Kidney tubule cell (primary cell): ENCODE results near the gene TEX9.
"Not testable (repeated sequence)": the region's sequence is repeated elsewhere in the genome, so short reads cannot be mapped to it uniquely, and the experiment has no call there.

ENCODE experiments used
- DNase-seq: peaks from one replicate; pipeline ENCODE4 v3.0.0-alpha.2; 2018; ENCODE audit warnings: low spot score

TEX9 gene

DNA sequence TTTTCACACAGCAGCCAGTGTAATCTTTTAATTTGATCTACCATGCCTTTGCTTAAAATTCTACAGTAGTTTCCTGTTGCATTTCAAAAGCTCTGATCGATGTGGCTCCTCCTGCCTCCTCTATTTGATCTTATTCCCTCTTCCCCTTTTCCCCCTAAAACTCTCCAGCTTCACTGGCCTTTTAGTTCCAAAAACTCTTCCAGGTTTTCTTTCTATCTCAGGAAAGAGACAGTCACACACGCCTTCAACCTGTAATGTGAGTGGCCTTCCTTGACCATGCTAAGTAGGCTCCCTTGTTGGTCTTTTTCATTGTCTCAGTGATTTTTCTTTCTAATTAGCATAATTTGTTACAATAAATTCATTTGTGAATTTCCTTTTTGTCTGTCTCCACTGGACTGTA, 985 bp downstream of the TEX9 start:
- peak; percentile 10 for DNase-seq

- DNase-seq = no peak
Measured at GRCh38 chr15:56367156-56367555, 1.9 kb downstream of the TEX9 start.

DNA sequence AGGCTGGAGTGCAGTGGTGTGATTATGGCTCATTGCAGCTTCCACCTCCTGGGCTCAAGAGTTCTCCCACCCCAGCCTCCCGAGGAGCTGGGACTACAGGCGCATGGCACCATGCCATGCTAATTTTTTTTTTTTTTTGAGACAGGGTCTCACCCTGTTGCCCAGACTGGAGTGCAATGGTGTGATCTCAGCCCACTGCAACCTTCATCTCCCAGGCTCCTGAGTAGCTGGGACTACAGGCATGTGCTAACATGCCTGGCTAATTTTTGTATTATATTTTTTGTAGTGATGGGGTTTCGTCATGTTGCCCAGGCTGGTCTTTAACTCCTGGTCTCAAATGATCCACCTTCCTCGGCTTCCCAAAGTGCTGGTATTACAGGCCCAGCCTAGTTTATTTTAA, 4.0 kb downstream of the TEX9 start:
- DNase-seq = no peak

GRCh38 chr15:56371495-56372147, 6.4 kb downstream of the TEX9 start:
- DNase-seq = peak; percentile 46

GRCh38 chr15:56374693-56375092, 9.5 kb downstream of the TEX9 start:
- DNase-seq = not testable (repeated sequence)

DNA sequence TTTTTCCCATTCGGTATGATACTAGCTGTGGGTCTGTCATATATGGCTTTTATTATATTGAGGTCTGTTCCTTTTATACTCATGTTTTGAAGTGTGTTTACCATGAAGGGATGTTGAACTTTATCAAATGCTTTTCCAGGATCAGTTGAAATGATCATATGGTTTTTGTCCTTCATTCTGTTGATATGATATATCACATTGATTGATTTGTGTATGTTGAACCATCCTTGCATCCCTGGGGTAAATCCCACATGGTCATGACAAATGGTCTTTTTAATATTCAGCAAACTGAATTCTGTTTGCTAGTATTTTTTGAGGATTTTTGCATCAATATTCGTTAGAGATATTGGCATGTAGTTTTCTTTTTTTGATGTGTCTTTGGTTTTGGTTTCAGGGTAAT, 12.6 kb downstream of the TEX9 start:
- DNase-seq = not testable (repeated sequence)

DNA sequence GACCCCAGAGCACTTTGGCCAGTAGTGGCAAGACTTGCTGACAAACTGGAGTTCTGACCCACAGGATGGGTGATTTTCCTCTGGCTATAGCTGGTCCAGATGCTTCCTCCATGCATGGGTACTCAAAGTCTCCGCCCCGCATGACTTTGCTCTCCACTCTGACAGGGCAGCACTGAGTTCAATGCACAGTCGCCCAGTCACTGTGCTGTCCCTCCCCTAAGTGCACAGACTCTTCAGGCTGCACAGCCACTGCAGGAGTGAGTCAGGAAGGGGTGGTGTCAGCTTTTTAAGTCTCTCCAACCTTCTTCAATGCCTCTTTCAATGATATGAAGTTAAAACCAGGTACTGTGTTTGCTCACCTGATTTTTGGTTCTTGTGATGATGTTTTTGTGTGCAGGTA, 17.8 kb downstream of the TEX9 start:
- peak; percentile 60 for DNase-seq

DNA sequence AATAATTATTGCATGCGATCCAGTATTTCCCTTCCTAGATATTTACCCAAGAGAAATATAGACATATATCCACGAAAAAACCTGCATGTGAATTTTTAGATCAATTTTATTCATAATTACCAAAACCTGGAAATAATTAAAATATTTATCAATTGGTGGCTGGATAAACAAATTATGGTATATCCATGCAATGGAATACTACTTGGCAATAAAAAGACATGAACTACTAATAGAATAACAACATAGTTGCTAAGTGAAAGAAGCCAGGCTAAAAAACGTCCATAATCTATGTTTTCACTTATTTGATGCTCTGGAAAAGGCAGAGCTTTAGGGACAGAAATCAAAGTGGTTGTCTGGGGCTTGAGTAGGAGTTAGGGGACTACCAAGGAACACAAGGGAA, 20.7 kb downstream of the TEX9 start:
- no peak for DNase-seq

DNA sequence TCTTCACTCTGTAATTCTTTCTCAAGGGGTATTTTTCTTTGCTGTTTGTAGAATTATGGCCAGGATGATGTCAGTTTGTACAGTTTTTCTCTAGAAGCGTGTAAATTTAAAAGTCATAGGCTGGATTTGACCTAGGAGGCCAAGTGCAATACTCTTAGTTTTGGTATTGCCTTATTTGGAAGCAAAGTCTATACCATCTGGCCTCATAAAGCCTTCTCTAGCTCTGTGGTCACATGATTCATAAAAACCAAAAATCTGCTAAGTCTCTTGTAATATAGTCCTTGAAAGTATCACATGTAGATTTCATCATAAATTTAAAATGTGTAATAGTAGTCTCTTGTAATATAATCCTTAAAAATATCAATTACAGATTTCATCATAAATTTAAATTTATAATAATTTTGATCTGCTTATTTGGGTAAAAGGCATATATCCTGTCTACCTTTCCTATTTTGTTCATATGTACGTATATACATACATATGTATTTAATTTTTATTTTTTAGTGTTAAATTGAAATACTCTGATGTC, 25.6 kb downstream of the TEX9 start:
- DNase-seq = no peak

DNA sequence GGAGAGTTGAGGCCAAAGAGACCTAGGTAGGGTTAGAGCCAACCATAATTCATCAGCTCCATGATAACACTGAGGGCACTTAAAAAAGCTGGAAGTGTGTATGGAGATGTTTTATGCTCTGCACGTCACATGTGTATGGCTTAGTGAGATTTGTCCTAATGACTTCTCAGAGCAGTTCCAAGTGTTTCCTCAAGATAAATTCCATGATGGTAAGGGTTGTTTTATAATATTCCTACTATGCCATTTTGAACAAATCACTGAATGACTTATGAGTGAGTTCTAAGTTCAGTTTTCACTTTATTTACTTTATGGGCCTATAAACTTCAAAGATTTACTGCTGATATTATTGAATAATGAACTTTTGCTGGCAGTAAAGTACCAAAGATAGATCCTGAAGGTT, 28.1 kb downstream of the TEX9 start:
- no peak for DNase-seq

GRCh38 chr15:56394909-56395308, 29.7 kb downstream of the TEX9 start:
- no peak for DNase-seq

DNA sequence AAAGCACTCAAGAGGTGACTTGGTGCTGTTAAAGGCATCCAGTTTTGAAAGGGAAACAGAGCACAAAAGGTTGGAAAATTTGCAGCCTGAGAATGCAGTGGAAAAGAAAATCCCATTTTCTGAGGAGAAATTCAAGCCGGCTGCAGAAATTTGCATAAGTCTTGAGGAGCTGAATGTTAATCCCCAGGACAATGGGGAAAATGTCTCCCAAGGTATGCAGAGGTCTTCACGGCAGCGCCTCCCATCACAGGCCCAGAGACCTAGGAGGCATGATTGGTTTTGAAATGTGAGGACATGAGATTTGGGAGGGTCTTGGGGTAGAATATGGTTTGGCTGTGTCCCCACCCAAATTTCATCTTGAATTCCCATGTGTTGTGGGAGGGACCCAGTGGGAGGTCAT, 32.1 kb downstream of the TEX9 start:
- not testable (repeated sequence) for DNase-seq

GRCh38 chr15:56399209-56399608, 34.0 kb downstream of the TEX9 start:
- not testable (repeated sequence) for DNase-seq

DNA sequence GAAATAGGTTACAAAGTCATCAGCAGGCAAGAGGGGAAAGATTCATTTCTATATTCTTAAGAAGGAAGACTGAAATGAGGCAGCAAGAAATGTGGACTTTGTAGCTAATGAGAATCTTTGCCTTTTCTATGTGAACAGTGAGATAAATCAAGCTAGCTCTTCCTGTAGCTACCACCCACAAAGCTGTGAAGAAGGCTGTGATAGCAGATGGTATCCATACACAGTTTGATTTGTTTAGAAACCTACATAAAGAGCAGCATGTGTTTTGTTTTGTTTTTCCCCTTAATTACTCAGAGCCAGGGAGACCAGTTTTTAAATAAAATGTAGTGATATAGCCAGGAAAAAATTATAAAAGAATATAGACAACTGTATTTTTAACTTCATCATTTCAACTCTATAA, 45.5 kb downstream of the TEX9 start:
- no peak for DNase-seq

- DNase-seq = peak; percentile 8
Measured at GRCh38 chr15:56411122-56411749, 46.0 kb downstream of the TEX9 start.

DNA sequence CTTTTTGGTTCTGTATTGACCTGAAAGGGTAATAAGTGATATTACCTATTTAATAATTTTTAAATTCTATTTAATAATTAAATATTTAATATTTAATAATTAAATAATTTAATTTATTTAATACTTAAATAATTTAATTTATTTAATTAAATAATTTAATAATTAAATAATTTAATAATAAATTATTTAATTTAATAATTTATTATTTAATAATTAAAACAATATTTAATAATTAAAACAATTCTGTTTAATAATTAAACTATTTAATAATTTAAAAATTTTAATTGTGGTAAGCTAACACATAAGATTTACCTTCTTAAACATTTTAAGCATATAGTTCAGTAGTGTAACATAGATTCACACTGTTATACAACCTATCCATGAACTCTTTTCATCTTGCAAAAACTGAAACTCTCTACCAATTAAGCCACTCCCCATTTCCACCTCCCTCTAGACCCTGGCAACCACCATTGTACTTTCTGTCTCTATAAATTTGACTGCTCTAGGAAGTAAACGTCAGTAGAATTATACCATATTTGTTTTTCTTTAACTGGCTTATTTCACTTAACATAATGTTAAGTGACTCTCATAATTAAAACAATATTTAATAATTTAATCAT, 48.0 kb downstream of the TEX9 start:
- DNase-seq = not testable (repeated sequence)

GRCh38 chr15:56425276-56425675, 60.0 kb downstream of the TEX9 start:
- no peak for DNase-seq

- DNase-seq = no peak
Measured at GRCh38 chr15:56425976-56426375, 60.8 kb downstream of the TEX9 start.

GRCh38 chr15:56428821-56429458, 63.7 kb downstream of the TEX9 start:
- DNase-seq = peak; percentile 46

- DNase-seq = no peak
Measured at GRCh38 chr15:56432304-56432703, 67.1 kb downstream of the TEX9 start.

- DNase-seq = no peak
Measured at GRCh38 chr15:56440214-56440770, 75.1 kb downstream of the TEX9 start.

GRCh38 chr15:56442354-56442753, 77.1 kb downstream of the TEX9 start:
- DNase-seq = no peak

DNA sequence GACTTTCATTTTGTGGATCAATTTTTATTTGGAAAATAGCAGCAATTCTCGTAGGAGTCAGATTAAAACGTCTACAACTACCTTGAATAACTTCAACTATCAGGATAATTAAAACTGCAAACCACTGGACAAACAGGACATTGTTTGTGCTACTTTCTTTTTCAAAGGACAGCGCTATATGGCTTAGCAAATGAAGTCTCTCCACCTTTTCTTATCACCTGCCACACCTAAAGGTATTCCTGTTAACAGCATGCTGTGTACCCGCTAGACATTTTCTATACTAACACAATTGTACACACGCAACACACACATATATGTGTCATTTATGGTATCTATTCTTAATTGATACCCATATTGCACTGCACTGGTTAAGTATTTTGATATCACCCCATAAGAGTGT, 80.5 kb downstream of the TEX9 start:
- DNase-seq = no peak
